ENCODE data around the gene NUB1. TPM values are rescaled to one million over a fixed set of nuclear protein-coding genes. Genes with fewer than 3 reads are reported as not detected.

The NUB1 gene
- total RNA-seq, 1 experiment from 2014 or later = 48.5 TPM

DNA sequence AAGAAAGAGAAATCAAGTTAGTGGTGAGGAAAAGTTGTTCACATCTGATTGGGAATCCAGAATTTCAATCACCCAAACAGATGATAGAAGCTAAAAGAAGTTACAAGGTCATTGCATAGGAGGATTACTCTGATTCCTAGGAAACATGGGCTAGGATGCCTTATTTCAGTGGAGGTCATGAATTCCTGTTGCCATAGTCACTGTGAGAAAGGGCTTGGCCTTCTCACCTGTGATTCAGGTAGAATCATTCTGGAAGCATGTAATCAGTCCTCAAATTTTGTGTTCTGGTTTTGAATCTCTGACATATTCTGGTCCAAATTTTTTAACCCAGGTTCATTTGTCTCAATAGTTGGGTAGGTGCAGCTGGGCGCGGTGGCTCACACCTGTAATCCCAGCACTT lies 4.3 kb upstream of the NUB1 start:
- Mint-ChIP-seq H3K4me3 (no peak overlapping the region), H3K27me3 (ENCODE audit: low read depth) (peaks cover 5% of the 10 kb centered on the region), H3K9me3 (peaks cover 0 to 2% of the 10 kb centered on the region in 2 experiments; a peak in 2 of 5 replicates), H3K27ac (no peak overlapping the region), H3K36me3 (ENCODE audit: insufficient read depth in 1 of 3, low read depth in 3 of 3) (no peaks in the 10 kb centered on the region), H3K4me1 (peaks cover 3 to 6% of the 10 kb centered on the region in 2 experiments)
- no peak overlapping the region for H3K56ac ChIP-seq (ENCODE audit: insufficient read length, low read depth, low read length)
- 0 out of 2 replicates have a peak, but pooled peaks cover 2% of the 10 kb centered on the region for H3K4me1 ChIP-seq (ENCODE audit: insufficient read depth, low read length)
- no peaks in the 10 kb centered on the region for H4K20me1 ChIP-seq (ENCODE audit: control insufficient read depth, insufficient read depth, insufficient read length)
- H3K18ac ChIP-seq (ENCODE audit: insufficient read length, low read depth, low read length) = no peak overlapping the region
- H3K27me3 ChIP-seq (ENCODE audit: insufficient read depth, low read length) = peaks cover 2% of the 10 kb centered on the region; the same call in 1 of the 2 replicates
- H3K23me2 ChIP-seq (ENCODE audit: insufficient read length, low read depth, low read length, poor library complexity, severe bottlenecking) = no peaks in the 10 kb centered on the region
- H2BK5ac ChIP-seq (ENCODE audit: insufficient read length, low read length) = no peak overlapping the region
- no peak overlapping the region for H3K9ac ChIP-seq (ENCODE audit: extremely low read depth, insufficient read length, low read length)
- H3T11ph ChIP-seq (ENCODE audit: low read length) = no peak overlapping the region
- no peak overlapping the region for H3K27ac ChIP-seq (ENCODE audit: insufficient read length, low read depth, low read length)
- H2BK20ac ChIP-seq (ENCODE audit: low read depth, low read length, poor library complexity, severe bottlenecking) = no peak overlapping the region
- TF ChIP-seq, protein P1, sequence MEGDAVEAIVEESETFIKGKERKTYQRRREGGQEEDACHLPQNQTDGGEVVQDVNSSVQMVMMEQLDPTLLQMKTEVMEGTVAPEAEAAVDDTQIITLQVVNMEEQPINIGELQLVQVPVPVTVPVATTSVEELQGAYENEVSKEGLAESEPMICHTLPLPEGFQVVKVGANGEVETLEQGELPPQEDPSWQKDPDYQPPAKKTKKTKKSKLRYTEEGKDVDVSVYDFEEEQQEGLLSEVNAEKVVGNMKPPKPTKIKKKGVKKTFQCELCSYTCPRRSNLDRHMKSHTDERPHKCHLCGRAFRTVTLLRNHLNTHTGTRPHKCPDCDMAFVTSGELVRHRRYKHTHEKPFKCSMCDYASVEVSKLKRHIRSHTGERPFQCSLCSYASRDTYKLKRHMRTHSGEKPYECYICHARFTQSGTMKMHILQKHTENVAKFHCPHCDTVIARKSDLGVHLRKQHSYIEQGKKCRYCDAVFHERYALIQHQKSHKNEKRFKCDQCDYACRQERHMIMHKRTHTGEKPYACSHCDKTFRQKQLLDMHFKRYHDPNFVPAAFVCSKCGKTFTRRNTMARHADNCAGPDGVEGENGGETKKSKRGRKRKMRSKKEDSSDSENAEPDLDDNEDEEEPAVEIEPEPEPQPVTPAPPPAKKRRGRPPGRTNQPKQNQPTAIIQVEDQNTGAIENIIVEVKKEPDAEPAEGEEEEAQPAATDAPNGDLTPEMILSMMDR (conservative IDR thresholded peaks at IDR 0.05) = no peak
- H4K5ac ChIP-seq (ENCODE audit: insufficient read length, low read depth, low read length) = no peak overlapping the region
- H2BK15ac ChIP-seq (ENCODE audit: low read depth, low read length) = no peak overlapping the region
- H3K4me2 ChIP-seq (ENCODE audit: insufficient read depth, insufficient read length, low read length) = no peak overlapping the region
- H2BK120ac ChIP-seq (ENCODE audit: low read depth, low read length, poor library complexity, severe bottlenecking) = no peak overlapping the region
- H3K4ac ChIP-seq (ENCODE audit: low read depth, low read length) = no peak overlapping the region
- H3K14ac ChIP-seq (ENCODE audit: insufficient read depth, low read length) = no peak overlapping the region
- no peak overlapping the region for H2AK5ac ChIP-seq (ENCODE audit: insufficient read length, low read length)
- no peak overlapping the region for H3K23ac ChIP-seq (ENCODE audit: insufficient read length, low read depth, low read length)
- H4K91ac ChIP-seq (ENCODE audit: insufficient read length, low read depth, low read length) = no peak overlapping the region
- H3K79me1 ChIP-seq (ENCODE audit: insufficient read depth, low read depth, low read length, poor library complexity, severe bottlenecking) = no peaks in the 10 kb centered on the region
- H2AFZ ChIP-seq (ENCODE audit: low read length) = no peak overlapping the region
- no peak for DNase-seq
- H4K8ac ChIP-seq (replicated peaks; ENCODE audit: insufficient read length, low read depth, low read length) = no peak overlapping the region
- no CpG with 5 or more reads among the region's 2 CpGs for WGBS (ENCODE audit: extremely low coverage, insufficient read length, low lambda C conversion rate)
- H3K9me3 ChIP-seq (ENCODE audit: control insufficient read depth, low read depth, low read length) = no peaks in the 10 kb centered on the region
- H3K79me2 ChIP-seq (ENCODE audit: insufficient read depth, low read length) = no peaks in the 10 kb centered on the region
- H2BK12ac ChIP-seq (ENCODE audit: insufficient read length, low read depth, low read length) = no peak overlapping the region
